SK-N-SH (cell line): ENCODE measurements around the gene KIRREL2. TPM values are rescaled to one million over a fixed set of nuclear protein-coding genes. Genes with fewer than 3 reads are reported as not detected.

Experiments
- CTCF ChIA-PET: fragments of 300-600, 350-600 bp; formaldehyde crosslinking; extraction: SDS; loops from one replicate; lab custom pipeline; 2021; lab: Yijun Ruan, JAX
- POLR2A ChIA-PET: fragments of 350-600 bp; sonication (Branson Sonifier 250); formaldehyde crosslinking; extraction: SDS; loops from one replicate; lab custom pipeline; 2020; ENCODE audit warnings: antibody characterized with exemption, inconsistent platforms; lab: Yijun Ruan, JAX
- DNase-seq: peaks from one replicate; pipeline ENCODE4 v3.0.0; 2012
- H2AFZ ChIP-seq: fragments of 200-600 bp; sonication (generic); 2 replicates; pipeline ENCODE4 v1.8.1; 2016; ENCODE audit warnings: antibody characterized with exemption, mild to moderate bottlenecking, low read depth
- H3F3A ChIP-seq: fragments of 200-600 bp; sonication (generic); replicated peaks from 2 replicates; pipeline ENCODE3; 2016; ENCODE audit warnings: antibody characterized with exemption, mild to moderate bottlenecking; ENCODE audit not compliant: insufficient read depth
- H3K27ac ChIP-seq, 2 experiments: fragments of 200-500 bp in 1 of 2; fragments of 200-600 bp in 1 of 2; sonication (Bioruptor generic) in 1 of 2; sonication (generic), shearing (Covaris generic) in 1 of 2; 2 replicates each; pipeline versions ENCODE4 v1.5.1 to v1.6.1; 2014 to 2016; ENCODE audit warnings: low read depth in 2 of 2, inconsistent platforms in 1 of 2, low read length in 1 of 2, mild to moderate bottlenecking in 1 of 2, mixed read lengths in 1 of 2
- H3K27me3 ChIP-seq: fragments of 200-600 bp; sonication (generic), shearing (Covaris generic); 2 replicates; pipeline ENCODE4 v1.6.1; 2016; ENCODE audit warnings: mixed run types; ENCODE audit not compliant: insufficient read depth
- H3K36me3 ChIP-seq, 2 experiments: fragments of 200-500 bp in 1 of 2; fragments of 200-600 bp in 1 of 2; sonication (Bioruptor generic) in 1 of 2; sonication (generic) in 1 of 2; replicated peaks in 1 of 2; 2 replicates each; pipeline versions ENCODE3 to v1.5.1; 2014 to 2016; ENCODE audit warnings: low read length in 1 of 2, mild to moderate bottlenecking in 1 of 2; ENCODE audit not compliant: insufficient read depth in 2 of 2, control insufficient read depth in 1 of 2
- H3K4me1 ChIP-seq, 2 experiments: fragments of 200-500 bp in 1 of 2; fragments of 200-600 bp in 1 of 2; sonication (Bioruptor generic) in 1 of 2; sonication (generic), shearing (Covaris generic) in 1 of 2; 2 replicates each; pipeline versions ENCODE4 v1.5.1 to v1.6.1; 2014 to 2016; ENCODE audit warnings: low read depth in 1 of 2, low read length in 1 of 2, mixed run types in 1 of 2; ENCODE audit not compliant: insufficient read depth in 2 of 2, control insufficient read depth in 1 of 2
- H3K4me2 ChIP-seq: fragments of 200-600 bp; sonication (generic), shearing (Covaris generic); 2 replicates; pipeline ENCODE4 v1.6.1; 2017; ENCODE audit warnings: mixed run types
- H3K4me3 ChIP-seq, 2 experiments: fragments of 200-500 bp in 1 of 2; fragments of 200-600 bp in 1 of 2; sonication (Bioruptor generic) in 1 of 2; sonication (generic), shearing (Covaris generic) in 1 of 2; 2 replicates each; pipeline versions ENCODE4 v1.5.1 to v1.8.1; 2014 to 2016; ENCODE audit warnings: low read depth in 2 of 2, inconsistent platforms in 1 of 2, low read length in 1 of 2, mild to moderate bottlenecking in 1 of 2, mixed read lengths in 1 of 2, moderate library complexity in 1 of 2
- H3K79me2 ChIP-seq: fragments of 200-600 bp; sonication (generic); 2 replicates; pipeline ENCODE4 v1.8.1; 2017; ENCODE audit warnings: mild to moderate bottlenecking; ENCODE audit not compliant: insufficient read depth
- H3K9ac ChIP-seq: fragments of 200-600 bp; sonication (generic); 2 replicates; pipeline ENCODE4 v1.6.1; 2017; ENCODE audit warnings: mixed run types
- H3K9me2 ChIP-seq: fragments of 200-600 bp; sonication (generic); 2 replicates; pipeline ENCODE4 v1.6.1; 2017; ENCODE audit warnings: mixed run types
- H3K9me3 ChIP-seq: fragments of 200-600 bp; sonication (generic); 2 replicates; pipeline ENCODE4 v1.6.1; 2017; ENCODE audit warnings: mixed run types, mild to moderate bottlenecking, moderate library complexity
- H4K20me1 ChIP-seq: fragments of 200-600 bp; sonication (generic); 2 replicates; pipeline ENCODE4 v1.6.1; 2017; ENCODE audit warnings: mild to moderate bottlenecking, mixed run types; ENCODE audit not compliant: insufficient read depth
- CTCF ChIP-seq: fragments of 200-600 bp; sonication (generic); IDR thresholded peaks from 2 replicates; pipeline ENCODE4 v1.6.1; 2017; ENCODE audit warnings: antibody characterized with exemption, mild to moderate bottlenecking, moderate library complexity
- FOSL2 ChIP-seq: IDR thresholded peaks from 2 replicates; pipeline ENCODE4 v1.4.0; 2012; ENCODE audit warnings: low read depth, mild to moderate bottlenecking, moderate library complexity, borderline replicate concordance
- FOXJ3 ChIP-seq: sonication (generic); formaldehyde crosslinking; IDR thresholded peaks from 2 replicates; pipeline ENCODE4 v1.5.1; 2020; ENCODE audit warnings: mild to moderate bottlenecking, missing genetic modification reagents
- FOXM1 ChIP-seq: IDR thresholded peaks from 2 replicates; pipeline ENCODE4 v1.4.0; 2012; ENCODE audit warnings: low read depth, mild to moderate bottlenecking
- JUND ChIP-seq: IDR thresholded peaks from 2 replicates; pipeline ENCODE4 v1.4.0; 2012
- MEF2A ChIP-seq: IDR thresholded peaks from 2 replicates; pipeline ENCODE4 v1.4.0; 2012; ENCODE audit warnings: low read depth, borderline replicate concordance
- NRF1 ChIP-seq: IDR thresholded peaks from 2 replicates; pipeline ENCODE4 v1.6.1; 2012; ENCODE audit warnings: low read depth, mild to moderate bottlenecking, low read length
- PBX3 ChIP-seq: IDR thresholded peaks from 2 replicates; pipeline ENCODE4; 2012
- RCOR1 ChIP-seq: fragments of 150-350 bp; IDR thresholded peaks from 2 replicates; pipeline ENCODE4 v1.6.1; 2017; ENCODE audit warnings: antibody characterized with exemption, low read length
- RFX5 ChIP-seq: IDR thresholded peaks from 2 replicates; pipeline ENCODE4 v1.6.1; 2012; ENCODE audit warnings: mild to moderate bottlenecking, improper control_type of control experiment, low read length
- RXRA ChIP-seq: IDR thresholded peaks from 2 replicates; pipeline ENCODE4 v1.4.0; 2012; ENCODE audit warnings: low read depth, mild to moderate bottlenecking, borderline replicate concordance
- TCF12 ChIP-seq: IDR thresholded peaks from 2 replicates; pipeline ENCODE4 v1.4.0; 2012
- USF1 ChIP-seq: IDR thresholded peaks from 2 replicates; pipeline ENCODE4 v1.4.0; 2012; ENCODE audit warnings: low read depth, borderline replicate concordance
- USF2 ChIP-seq: fragments of 150-350 bp; IDR thresholded peaks from 2 replicates; pipeline ENCODE4 v1.6.1; 2017; ENCODE audit warnings: antibody characterized with exemption, low read length, low read depth, borderline replicate concordance
- ZBTB33 ChIP-seq: IDR thresholded peaks from 2 replicates; pipeline ENCODE4 v1.4.0; 2012; ENCODE audit warnings: low read depth, borderline replicate concordance
- WGBS: methylation state at CpG from one replicate; pipeline ENCODE4 v1.1.6; 2017; ENCODE audit warnings: low lambda C conversion rate; 5-methylcytosine and 5-hydroxymethylcytosine counted together
- polyA plus RNA-seq, 3 experiments: library from polyadenylated mRNA; depleted of rRNA; stranded (reverse); fragments of >200 nt; gene quantifications; 2 replicates each; pipeline ENCODE4 v1.2.3, GENCODE V29; 2012

Gene KIRREL2
- polyA plus RNA-seq, 1 of the 3 experiments (the other 2 are of a cell fraction): 0.21 TPM

- TF ChIP-seq PBX3 (no peak), MEF2A (no peak), TCF12 (no peak), FOXM1 (no peak), ZBTB33 (no peak)
- TF ChIP-seq, all 33 proteins: peak for 0
Measured at GRCh38 chr19:35905178-35905727, 48.5 kb downstream of the KIRREL2 start (continued).

GRCh38 chr19:35907377-35907745 is 50.6 kb downstream of the KIRREL2 start:
- TF ChIP-seq RXRA (no peak), FOSL2 (no peak), FOXM1 (no peak), JUND (no peak), USF2 (no peak), FOXJ3 (no peak), NRF1 (no peak), RCOR1 (no peak), RFX5 (no peak), USF1 (no peak), CTCF (no peak), TCF12 (no peak)
- CTCF ChIA-PET: no interaction called here
- Histone ChIP-seq H3K4me2 (no peak overlapping the region), H4K20me1 (no peaks in the 10 kb centered on the region), H3K9ac (no peak overlapping the region), H2AFZ (no peak overlapping the region), H3K4me1 (peaks cover 1% of the 10 kb centered on the region in 2 experiments; a peak in 2 of 4 replicates), H3K27me3 (no peaks in the 10 kb centered on the region), H3K79me2 (no peaks in the 10 kb centered on the region), H3K9me2 (no peaks in the 10 kb centered on the region), H3K27ac (no peak overlapping the region), H3F3A (no peaks in the 10 kb centered on the region), H3K36me3 (no peaks in the 10 kb centered on the region), H3K9me3 (no peaks in the 10 kb centered on the region), H3K4me3 (no peak overlapping the region)
- WGBS: 77% methylated on average over 12 of the region's 12 CpGs
- DNase-seq: peak; percentile 16
- POLR2A ChIA-PET: no interaction called here
